HG03469 (cell line): ENCODE results near the gene PLD5.
"Not testable (repeated sequence)": the region's sequence is repeated elsewhere in the genome, so short reads cannot be mapped to it uniquely, and the experiment has no call there.

ENCODE experiments used
- ATAC-seq: cut with Tn5 transposase; IDR thresholded peaks from one replicate; pipeline ENCODE4 v1.9.1; 2021; ENCODE audit warnings: mild to moderate bottlenecking, moderate library complexity, moderate number of reproducible peaks; ENCODE audit not compliant: unreplicated experiment

The PLD5 gene

GRCh38 chr1:242506724-242507123 lies 17.8 kb downstream of the PLD5 start:
- ATAC-seq: no peak

DNA sequence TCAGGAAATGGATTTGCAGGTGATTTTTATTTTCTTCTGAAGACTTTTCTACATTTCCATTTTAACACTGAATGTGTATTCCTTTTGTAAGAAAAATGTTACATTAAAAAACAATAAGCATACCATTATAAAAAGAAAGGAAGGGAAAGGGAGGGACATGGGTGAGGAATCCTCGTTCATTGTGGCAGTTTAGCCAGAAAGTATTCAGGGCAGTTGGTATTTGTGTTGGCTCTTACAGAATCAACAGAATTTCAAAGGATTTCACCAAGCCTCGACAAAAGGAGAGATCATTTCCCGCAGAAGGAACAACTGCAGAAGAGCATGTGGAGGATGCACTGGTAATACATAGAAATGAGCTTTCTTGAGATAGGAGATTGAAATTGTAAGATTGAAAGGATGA lies 35.0 kb downstream of the PLD5 start:
- no peak for ATAC-seq

DNA sequence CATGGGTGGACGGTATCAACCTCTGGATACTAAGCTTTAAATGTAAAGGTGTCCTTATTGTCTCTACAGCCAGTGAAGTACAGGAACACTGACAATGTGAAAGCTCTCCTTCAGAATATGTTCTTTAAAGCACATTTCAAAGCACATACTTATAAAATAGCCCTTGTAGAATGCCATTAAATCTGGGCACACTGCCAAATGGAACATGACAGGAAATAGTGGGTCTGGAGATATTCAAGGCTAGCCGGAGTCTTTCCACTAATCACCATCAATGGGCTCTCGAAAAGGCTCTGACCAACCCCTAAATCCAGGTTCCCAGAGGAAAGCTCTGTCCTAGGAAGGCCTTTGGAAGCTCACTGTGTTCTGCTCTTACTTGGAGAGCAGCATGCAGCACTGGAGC lies 46.6 kb downstream of the PLD5 start:
- no peak for ATAC-seq

GRCh38 chr1:242470774-242471173 lies 53.7 kb downstream of the PLD5 start:
- no peak for ATAC-seq

DNA sequence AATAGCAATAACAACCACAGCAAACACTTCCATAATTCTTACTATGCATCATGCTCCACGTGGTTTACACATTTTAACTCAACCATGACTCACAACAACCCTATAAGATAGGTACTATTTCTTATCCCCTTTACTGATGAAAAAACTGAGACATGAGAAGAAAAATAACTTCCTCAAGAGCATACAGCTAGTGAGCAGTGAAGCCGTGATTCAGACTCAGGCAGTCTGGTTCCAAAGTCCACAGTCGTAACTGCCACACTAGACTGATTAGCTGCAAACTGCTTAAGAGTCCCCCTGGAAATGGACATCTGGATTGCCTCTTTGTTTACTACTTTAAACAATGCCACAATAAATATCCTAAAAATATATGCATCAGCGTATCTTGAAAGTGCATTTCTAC lies 55.7 kb downstream of the PLD5 start:
- no peak for ATAC-seq

- no peak for ATAC-seq
Measured at GRCh38 chr1:242467556-242468145, 56.8 kb downstream of the PLD5 start.

GRCh38 chr1:242462867-242463266 lies 61.6 kb downstream of the PLD5 start:
- ATAC-seq: no peak

DNA sequence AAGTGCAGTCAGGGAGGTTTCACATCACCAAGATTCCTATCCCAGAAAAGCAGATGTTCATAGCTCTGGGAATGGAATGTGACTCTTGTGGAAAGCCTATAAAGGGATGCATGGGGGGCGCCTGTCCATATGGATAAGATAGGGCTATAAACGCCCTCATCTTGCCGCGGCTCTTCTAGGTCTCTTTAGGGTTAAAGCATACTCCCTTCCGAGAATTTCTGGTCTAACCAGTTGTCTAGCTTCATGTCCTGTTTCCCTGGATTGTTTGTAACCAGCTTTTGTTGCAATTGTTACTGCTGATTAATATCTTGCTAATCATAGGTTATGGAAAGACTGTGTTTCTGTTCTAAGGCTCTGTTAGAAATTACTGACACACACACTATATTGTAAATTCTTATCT lies 64.8 kb downstream of the PLD5 start:
- ATAC-seq: not testable (repeated sequence)

DNA sequence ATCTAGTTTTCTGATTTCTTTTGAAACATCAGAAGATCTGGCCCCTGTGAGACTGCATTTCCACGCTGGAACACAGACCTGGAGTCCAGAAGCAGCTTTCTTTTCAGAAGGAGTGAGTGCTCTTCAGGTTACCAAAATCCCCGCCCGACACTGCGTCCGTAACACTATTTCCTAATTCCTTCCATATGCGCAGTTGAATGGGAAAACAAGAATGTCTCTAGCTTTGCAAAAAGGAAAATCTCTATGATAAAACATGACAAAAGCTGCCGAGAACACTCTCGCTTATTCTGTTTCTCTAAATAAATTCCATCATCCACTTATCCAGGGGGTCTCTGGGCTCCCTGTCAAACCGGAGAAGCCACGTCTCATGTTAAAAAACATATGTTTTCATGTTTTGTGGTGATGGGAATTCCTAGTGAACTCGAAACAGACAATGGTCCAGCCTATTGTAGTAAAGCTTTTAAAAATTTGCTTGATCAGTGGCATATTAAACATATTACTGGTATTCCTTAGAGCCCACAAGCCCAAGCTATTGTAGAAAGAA lies 67.7 kb downstream of the PLD5 start:
- no peak for ATAC-seq

GRCh38 chr1:242455052-242455361 lies 69.5 kb downstream of the PLD5 start:
- no peak for ATAC-seq

DNA sequence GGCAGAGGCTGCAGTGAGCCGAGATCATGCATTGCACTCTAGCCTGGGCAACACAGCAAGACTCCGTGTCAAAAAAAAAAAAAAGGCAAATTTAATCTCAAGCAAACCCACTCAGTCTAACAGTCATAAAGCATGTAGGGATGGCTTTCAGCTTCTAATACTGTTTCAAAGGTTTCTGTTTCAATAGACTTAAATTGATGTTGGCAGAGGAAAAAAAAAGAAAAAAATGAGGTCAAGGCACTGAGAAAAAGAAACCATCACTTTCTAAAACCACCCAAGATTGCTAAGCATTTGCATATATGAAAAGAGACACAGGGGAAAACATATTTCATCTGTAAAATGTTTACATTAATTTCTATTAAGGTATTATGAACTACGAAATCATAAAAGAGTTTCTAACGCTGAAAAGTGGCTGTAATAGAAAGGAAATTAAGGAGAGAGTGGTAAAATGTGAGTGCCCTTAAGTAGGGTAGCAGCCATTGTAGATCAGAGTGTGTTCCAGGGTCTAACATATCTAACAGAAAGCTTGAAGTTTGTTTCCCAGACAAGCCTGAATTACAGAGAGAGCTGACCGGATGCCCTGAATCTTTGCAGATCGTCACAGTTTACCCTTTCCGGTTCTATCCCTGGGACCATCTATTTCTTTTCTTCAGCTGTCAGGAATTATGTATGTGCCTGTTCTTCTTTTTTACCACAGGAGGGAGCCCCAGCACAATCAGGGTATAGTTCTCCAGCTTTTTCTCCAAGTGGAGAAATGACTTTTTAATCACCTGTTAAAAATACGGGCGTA lies 70.0 kb downstream of the PLD5 start:
- no peak for ATAC-seq

- no peak for ATAC-seq
Measured at GRCh38 chr1:242452573-242452972, 71.9 kb downstream of the PLD5 start.

DNA sequence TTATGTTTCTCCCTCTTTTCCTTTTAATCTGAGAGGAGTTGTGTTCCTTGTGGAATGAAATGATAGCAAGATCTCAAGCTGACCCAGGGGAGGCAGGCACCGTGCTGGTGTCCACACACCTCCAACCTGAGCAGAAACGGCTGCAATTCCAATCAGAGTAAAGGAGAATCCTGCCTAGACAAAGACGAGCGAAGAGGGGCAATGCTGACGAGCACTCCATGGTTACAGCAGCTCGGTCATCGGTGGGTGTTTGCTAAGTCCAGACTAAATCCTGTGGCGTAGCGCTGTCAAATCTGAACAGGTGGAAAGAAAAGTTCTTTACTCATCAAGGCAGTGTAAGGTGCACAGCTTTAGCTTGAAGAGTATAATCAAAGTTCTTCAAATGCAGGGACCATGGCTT lies 74.8 kb downstream of the PLD5 start:
- ATAC-seq: no peak

- ATAC-seq: no peak
Measured at GRCh38 chr1:242448910-242449645, 75.4 kb downstream of the PLD5 start.

- ATAC-seq: no peak
Measured at GRCh38 chr1:242447689-242448088, 76.8 kb downstream of the PLD5 start.

DNA sequence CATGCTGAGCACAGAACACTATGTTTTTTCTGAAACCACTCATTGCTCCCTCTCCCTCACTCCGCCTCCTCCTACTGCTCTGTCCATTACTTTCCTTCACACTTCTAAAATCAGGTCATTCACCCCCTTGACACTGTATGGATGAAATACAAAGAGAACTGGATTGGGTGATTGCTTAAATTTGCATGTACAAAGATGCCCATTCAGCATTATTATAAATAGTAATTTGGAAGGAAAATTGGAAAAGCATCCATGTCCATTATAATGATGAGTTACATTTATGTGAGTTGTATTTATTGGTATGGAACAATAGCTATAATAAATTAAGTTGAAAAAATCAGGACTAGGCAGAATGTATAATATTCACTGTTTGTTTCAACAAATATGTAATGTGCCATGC lies 83.7 kb downstream of the PLD5 start:
- no peak for ATAC-seq

DNA sequence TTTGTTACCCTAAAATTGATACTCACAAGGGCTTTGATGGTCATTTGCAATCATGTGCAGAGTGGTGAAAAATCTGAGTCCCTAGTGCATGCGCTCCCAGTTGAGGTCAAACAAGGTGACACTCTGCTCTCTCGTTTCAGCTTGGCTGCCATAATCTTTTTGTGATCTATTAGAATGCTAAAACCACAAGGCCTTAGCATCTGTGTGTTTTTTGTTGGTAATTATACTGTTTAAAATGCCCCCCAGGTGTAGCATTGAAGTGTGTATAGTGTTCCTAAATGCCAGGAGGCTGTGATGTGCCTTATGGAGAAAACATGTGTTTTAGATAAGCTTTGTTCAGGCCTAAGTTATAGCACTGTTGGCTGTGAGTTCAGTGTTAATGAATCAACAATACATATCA lies 89.3 kb downstream of the PLD5 start:
- ATAC-seq: no peak

DNA sequence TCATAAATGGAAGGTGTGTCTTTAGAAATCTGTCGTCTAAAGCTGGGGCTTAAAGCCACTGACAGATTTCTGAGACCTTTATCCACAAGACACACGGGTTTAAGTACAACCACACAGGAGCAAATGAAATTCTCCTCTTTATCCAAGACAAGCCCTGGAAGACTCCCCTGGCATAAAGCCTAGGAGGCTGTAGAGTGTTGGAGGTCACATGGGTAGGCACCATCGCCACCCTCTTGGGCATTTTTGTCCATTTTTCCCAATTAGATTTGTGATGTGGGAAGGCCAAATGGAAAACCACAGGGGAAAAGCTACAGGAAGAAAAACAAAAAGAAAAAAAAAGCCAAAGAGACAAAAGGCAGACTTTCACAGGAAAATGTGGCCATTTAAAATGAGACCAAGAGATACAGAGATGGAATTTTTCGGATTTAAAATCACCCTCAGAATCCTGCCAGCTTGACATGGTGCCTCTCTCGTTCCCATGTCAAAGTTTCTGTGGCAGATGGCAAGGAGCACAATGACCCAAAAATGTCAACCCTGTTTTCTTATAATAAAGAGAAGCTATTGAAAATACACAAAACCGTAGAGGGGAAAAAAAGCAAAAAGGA lies 91.9 kb downstream of the PLD5 start:
- no peak for ATAC-seq

DNA sequence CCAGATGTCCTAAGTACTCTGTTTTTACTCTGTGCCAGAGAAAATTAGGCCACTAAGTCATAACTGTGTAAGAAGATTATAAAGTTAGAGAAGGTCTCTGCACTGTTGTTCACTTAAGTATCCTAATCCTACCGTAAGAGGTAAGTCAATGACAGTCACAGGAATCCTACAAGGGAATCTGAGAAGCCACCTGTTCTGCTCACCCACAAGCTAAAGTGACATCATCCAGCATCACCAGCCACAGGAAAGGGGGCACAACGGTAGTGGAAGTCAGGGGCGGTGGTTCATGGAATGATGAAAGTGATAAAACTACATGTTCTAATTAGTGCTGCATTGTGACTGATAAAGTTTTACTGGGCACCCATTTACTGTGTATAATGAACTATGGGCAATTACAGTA lies 92.7 kb downstream of the PLD5 start:
- ATAC-seq: no peak

GRCh38 chr1:242430956-242431355 lies 93.5 kb downstream of the PLD5 start:
- no peak for ATAC-seq

- no peak for ATAC-seq
Measured at GRCh38 chr1:242428399-242429190, 95.9 kb downstream of the PLD5 start.
